Activated naive CD4-positive, alpha-beta T cell treated with Interleukin-2 at 50 U/mL for 16 hours (primary cell): Measurements from ENCODE around the gene RNF149.
"Not testable (repeated sequence)": the region's sequence is repeated elsewhere in the genome, so short reads cannot be mapped to it uniquely, and the experiment has no call there.

Experiments used
- DNase-seq: peaks from one replicate; pipeline ENCODE4 v3.0.0-alpha.2; 2020

RNF149 gene

GRCh38 chr2:101330253-101330933 is 21.9 kb upstream of the RNF149 start:
- peak; percentile 55 for DNase-seq

GRCh38 chr2:101329026-101329425 is 20.5 kb upstream of the RNF149 start:
- peak; percentile 28 for DNase-seq

DNA sequence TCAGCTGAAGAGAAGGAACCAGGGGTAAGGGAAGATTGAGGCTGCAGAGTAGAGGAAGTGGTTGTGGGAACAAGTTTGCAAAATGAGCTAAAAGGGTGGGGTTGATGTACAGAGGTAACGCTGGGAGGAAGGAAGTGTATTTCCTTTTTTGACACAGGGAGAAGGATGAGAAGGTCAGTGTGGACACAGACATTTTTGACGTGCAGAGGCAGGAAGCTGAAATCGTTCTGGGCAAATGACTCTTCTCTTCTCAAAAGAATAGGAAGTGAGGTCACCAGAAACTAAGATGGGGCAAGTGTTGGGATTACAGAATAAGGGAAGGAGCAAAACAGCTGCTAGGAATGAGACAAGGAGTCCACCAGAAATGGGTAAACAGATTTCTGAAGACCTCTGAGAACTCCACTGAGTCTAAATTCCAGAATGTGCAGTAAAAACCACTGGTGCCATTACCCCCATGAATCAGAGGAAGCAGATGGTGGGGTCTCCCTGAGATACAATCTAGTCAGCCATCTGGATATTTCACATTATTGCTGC is 20.0 kb upstream of the RNF149 start:
- DNase-seq: no peak

DNA sequence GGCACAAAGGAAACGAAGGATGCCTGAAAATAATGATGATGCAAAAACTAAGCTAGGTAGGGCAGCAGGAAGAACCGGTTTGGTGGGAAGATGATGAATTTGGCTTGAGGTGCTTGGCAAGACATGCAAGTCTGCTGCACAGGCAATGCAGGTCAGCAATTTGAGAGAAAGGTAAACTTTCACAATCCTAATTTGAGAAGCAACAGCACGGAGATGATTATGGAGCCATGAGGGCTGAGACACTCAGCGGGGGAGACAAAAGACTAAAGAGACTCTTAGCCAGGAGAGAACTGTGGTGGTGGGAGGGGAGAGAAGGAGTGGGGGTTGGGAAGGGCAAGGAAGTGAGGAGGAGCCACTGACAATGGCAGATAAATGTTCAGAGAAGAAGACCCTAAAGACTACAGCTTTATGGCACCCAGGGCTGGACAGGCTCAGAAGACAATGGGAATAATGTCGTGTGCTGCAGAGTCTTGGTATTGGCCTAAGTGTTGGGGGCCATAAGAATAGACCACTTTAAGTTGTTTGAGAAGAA is 19.4 kb upstream of the RNF149 start:
- DNase-seq: no peak

DNA sequence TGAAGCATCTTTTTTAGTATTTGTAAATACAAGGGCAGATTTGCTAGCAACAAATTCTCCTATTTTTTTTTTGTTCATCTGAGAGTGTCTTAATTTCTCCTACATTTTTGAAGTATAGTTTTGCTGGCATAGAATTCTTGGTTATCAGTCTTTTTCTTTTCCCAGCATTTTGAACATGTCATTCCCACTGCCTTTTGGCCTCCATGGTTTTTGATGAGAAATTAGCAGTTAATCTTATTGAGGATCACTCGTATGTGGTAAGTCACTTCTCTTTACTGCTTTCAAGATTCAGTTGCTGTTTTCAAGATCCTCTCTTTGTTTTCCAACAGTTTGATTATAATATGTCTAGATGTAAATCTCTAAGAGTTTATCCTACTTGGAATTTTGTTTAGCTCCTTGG is 16.9 kb upstream of the RNF149 start:
- DNase-seq: no peak

- not testable (repeated sequence) for DNase-seq
Observed at GRCh38 chr2:101316568-101316967, 8.1 kb upstream of the RNF149 start.

- no peak for DNase-seq
Observed at GRCh38 chr2:101311696-101312017, 3.2 kb upstream of the RNF149 start.

- no peak for DNase-seq
Observed at GRCh38 chr2:101310834-101311695, 2.6 kb upstream of the RNF149 start.

DNA sequence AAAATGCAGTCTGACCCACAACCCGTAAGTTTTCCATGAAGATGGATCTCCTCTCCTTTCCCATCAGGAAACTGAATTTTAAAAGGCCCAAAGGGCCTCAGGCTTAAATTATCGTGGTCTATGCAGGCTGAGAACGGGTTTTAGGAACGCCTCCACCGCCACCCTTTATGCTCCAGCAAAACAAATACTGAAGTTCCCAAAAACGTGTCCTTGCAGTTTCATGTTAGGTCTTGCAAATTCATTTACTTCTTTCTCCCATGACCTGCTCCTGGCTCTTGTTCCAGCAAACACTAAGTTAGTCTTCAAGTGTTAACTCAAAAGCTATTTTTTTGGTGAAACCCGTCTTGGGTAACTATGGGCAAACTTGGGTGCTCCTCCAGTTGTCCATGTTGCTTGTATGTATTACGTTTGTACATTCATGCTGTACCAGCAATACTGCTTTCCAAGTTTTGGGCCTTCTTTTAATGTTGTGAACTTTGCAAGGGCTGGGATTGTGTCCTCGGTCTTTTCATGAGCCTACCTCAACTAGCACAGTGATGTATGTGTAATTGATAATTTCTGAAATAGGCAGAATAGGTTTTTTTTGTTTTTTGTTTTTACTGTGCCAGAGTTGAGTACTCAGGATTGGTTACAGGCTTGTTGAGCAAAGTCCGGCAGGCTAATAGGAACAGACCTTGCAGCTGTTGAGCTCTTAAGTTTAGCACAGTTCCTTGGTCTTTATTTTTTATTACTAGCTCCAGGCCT is 1.8 kb upstream of the RNF149 start:
- DNase-seq: no peak

- peak; percentile 39 for DNase-seq
Observed at GRCh38 chr2:101307950-101308431, 510 bp downstream of the RNF149 start.

- DNase-seq: peak; percentile 30
Observed at GRCh38 chr2:101307503-101307902, 998 bp downstream of the RNF149 start.

GRCh38 chr2:101306410-101306809 is 2.1 kb downstream of the RNF149 start:
- DNase-seq: peak; percentile 31

DNA sequence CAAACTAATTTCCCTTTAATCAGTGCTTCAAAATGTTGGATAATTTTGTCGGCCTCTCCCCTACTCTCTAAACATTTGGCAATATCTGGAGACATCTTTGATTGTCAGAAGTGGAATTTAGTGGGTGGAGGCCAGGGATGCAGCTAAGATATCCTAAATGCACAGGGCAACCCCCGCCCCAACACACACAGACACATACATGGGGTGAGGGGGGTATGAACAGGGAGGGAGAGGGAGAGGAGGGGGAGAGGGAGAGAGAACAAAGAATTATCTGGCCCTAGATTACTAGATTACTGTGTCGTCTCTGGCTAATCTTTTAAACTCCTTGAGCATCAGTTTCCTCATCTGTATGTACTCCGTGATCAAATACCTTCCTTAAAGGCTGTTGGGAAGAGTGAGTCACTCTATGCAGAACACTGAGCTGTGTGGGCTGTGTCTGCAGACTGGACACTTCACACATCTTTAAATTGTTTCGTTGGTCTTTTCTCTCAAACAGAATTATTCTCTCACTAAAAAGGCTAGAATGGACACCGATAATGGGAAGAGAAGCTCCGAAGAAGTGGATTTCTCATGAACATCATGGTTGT is 2.9 kb downstream of the RNF149 start:
- DNase-seq: no peak

DNA sequence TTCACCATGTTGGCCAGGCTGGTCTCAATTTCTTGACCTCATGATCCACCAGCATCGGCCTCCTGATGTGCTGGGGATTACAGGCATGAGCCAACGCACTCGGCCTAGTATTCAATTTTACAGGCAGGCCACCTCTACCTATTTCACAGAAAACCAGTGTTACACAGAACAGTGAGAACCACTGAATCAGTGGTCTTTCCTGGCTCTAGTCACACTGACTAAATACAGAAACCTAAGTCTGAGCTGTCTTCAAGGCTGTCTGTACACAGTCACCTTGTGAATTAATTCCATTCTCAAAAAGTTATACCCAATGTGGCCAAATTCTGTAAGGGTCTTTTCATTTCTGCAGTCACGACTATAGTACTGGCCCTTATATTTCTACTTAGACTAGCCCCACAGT is 3.5 kb downstream of the RNF149 start:
- DNase-seq: no peak

- no peak for DNase-seq
Observed at GRCh38 chr2:101303688-101304087, 4.8 kb downstream of the RNF149 start.

DNA sequence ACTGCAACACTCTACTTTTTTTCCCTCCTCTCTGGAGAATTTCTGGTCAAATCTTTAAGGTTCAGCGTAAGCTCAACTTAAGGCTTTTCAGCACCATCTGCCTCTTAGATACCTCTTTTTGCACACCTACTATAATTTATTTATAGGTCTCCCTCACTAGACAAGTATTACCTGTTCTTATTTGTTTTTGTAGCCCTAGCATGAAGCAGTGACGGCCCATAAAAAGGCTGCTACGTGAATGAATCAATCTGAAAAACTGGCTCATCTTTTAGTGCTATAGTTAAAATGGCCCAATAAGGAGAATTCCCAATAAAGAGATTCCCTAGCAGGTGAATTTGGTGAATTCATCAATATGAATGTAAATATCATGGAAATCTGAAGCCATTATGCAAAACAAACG is 6.5 kb downstream of the RNF149 start:
- DNase-seq: no peak

DNA sequence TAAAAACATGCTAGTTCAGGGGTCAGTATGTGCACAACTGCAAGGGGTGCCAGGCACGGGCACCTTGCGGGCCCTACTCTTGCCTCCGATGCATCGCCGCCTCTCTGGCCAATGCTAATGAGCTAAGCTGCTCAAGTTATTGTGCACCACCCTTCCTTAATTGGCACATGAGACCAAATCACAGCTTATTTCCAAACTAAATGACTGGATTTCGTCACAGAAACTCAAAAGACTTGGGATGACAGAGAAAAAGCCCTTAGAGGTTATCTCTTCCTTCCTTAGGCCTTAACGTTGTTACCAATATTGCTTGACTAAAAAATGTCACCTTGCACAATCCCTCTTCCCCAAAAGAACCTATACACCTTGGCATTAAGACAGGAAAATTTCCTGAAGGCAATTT is 7.7 kb downstream of the RNF149 start:
- no peak for DNase-seq

- DNase-seq: peak; percentile 38
Observed at GRCh38 chr2:101300164-101300563, 8.3 kb downstream of the RNF149 start.

DNA sequence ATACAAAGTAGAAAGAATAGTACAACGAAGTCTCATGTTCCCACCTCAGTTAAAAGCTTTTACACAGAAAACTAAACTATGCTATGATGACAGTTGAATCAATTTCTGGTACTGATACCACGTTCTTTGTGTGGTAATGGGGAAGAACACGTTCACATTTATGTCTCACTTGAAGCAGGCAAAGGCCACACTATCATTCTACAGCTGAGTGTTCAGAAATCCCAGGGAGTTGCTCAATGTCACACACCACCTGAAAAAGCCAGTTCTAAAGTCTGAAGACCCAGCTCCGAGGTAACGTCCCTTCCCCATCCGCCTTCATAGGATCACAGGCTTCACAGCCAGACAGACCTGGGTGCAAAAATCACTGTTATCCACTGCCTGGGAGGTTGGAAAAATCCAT is 8.9 kb downstream of the RNF149 start:
- DNase-seq: no peak

DNA sequence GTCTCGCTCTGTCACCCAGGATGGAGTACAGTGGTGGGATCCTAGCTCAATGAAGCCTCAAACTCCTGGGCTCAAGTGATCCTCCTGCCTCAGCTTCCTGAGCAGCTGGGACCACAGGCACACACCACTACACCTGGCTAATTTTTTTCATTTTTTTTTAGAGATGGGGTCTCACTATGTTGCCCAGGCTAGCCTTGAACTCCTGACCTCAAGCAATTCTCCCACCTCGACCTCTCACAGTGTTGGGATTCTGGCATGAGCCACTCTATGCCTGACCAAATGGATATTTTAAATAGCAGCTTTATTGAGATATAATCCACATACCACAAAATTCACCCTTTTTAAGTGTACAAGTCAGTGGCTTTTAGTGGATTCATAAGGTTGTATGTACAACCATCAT is 11.1 kb downstream of the RNF149 start:
- DNase-seq: no peak

DNA sequence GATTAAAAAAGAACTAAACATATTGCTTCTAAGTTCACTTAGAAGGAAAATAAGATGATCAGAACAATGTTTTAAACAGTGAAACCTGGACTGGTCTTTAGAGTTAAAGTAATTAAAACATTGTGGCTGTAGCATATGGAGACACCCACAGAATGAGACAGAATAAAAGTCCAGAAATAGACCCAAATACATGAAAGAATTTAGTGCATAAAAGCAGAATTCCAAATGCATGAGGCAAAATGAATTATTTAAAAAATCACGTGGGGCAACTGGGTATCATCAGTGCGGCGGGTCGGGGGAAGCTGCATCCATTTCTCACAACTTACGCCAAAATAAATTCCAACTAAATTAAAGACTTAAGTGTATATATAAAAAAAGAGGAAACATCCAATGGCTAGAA is 12.1 kb downstream of the RNF149 start:
- DNase-seq: no peak

GRCh38 chr2:101295895-101296294 is 12.6 kb downstream of the RNF149 start:
- DNase-seq: no peak

GRCh38 chr2:101294861-101295260 is 13.6 kb downstream of the RNF149 start:
- DNase-seq: no peak
